SK-N-SH (cell line): ENCODE results near the gene ABL2. TPM values are rescaled to one million over a fixed set of nuclear protein-coding genes. Genes with fewer than 3 reads are reported as not detected.

Experiments used
- CTCF ChIA-PET: fragments of 300-600, 350-600 bp; formaldehyde crosslinking; extraction: SDS; loops from one replicate; lab custom pipeline; 2021; lab: Yijun Ruan, JAX
- POLR2A ChIA-PET: fragments of 350-600 bp; sonication (Branson Sonifier 250); formaldehyde crosslinking; extraction: SDS; loops from one replicate; lab custom pipeline; 2020; ENCODE audit warnings: antibody characterized with exemption, inconsistent platforms; lab: Yijun Ruan, JAX
- DNase-seq: peaks from one replicate; pipeline ENCODE4 v3.0.0; 2012
- H2AFZ ChIP-seq: fragments of 200-600 bp; sonication (generic); 2 replicates; pipeline ENCODE4 v1.8.1; 2016; ENCODE audit warnings: antibody characterized with exemption, mild to moderate bottlenecking, low read depth
- H3F3A ChIP-seq: fragments of 200-600 bp; sonication (generic); replicated peaks from 2 replicates; pipeline ENCODE3; 2016; ENCODE audit warnings: antibody characterized with exemption, mild to moderate bottlenecking; ENCODE audit not compliant: insufficient read depth
- H3K27ac ChIP-seq, 2 experiments: fragments of 200-500 bp in 1 of 2; fragments of 200-600 bp in 1 of 2; sonication (Bioruptor generic) in 1 of 2; sonication (generic), shearing (Covaris generic) in 1 of 2; 2 replicates each; pipeline versions ENCODE4 v1.5.1 to v1.6.1; 2014 to 2016; ENCODE audit warnings: low read depth in 2 of 2, inconsistent platforms in 1 of 2, low read length in 1 of 2, mild to moderate bottlenecking in 1 of 2, mixed read lengths in 1 of 2
- H3K27me3 ChIP-seq: fragments of 200-600 bp; sonication (generic), shearing (Covaris generic); 2 replicates; pipeline ENCODE4 v1.6.1; 2016; ENCODE audit warnings: mixed run types; ENCODE audit not compliant: insufficient read depth
- H3K36me3 ChIP-seq, 2 experiments: fragments of 200-500 bp in 1 of 2; fragments of 200-600 bp in 1 of 2; sonication (Bioruptor generic) in 1 of 2; sonication (generic) in 1 of 2; replicated peaks in 1 of 2; 2 replicates each; pipeline versions ENCODE3 to v1.5.1; 2014 to 2016; ENCODE audit warnings: low read length in 1 of 2, mild to moderate bottlenecking in 1 of 2; ENCODE audit not compliant: insufficient read depth in 2 of 2, control insufficient read depth in 1 of 2
- H3K4me1 ChIP-seq, 2 experiments: fragments of 200-500 bp in 1 of 2; fragments of 200-600 bp in 1 of 2; sonication (Bioruptor generic) in 1 of 2; sonication (generic), shearing (Covaris generic) in 1 of 2; 2 replicates each; pipeline versions ENCODE4 v1.5.1 to v1.6.1; 2014 to 2016; ENCODE audit warnings: low read depth in 1 of 2, low read length in 1 of 2, mixed run types in 1 of 2; ENCODE audit not compliant: insufficient read depth in 2 of 2, control insufficient read depth in 1 of 2
- H3K4me2 ChIP-seq: fragments of 200-600 bp; sonication (generic), shearing (Covaris generic); 2 replicates; pipeline ENCODE4 v1.6.1; 2017; ENCODE audit warnings: mixed run types
- H3K4me3 ChIP-seq, 2 experiments: fragments of 200-500 bp in 1 of 2; fragments of 200-600 bp in 1 of 2; sonication (Bioruptor generic) in 1 of 2; sonication (generic), shearing (Covaris generic) in 1 of 2; 2 replicates each; pipeline versions ENCODE4 v1.5.1 to v1.8.1; 2014 to 2016; ENCODE audit warnings: low read depth in 2 of 2, inconsistent platforms in 1 of 2, low read length in 1 of 2, mild to moderate bottlenecking in 1 of 2, mixed read lengths in 1 of 2, moderate library complexity in 1 of 2
- H3K79me2 ChIP-seq: fragments of 200-600 bp; sonication (generic); 2 replicates; pipeline ENCODE4 v1.8.1; 2017; ENCODE audit warnings: mild to moderate bottlenecking; ENCODE audit not compliant: insufficient read depth
- H3K9ac ChIP-seq: fragments of 200-600 bp; sonication (generic); 2 replicates; pipeline ENCODE4 v1.6.1; 2017; ENCODE audit warnings: mixed run types
- H3K9me2 ChIP-seq: fragments of 200-600 bp; sonication (generic); 2 replicates; pipeline ENCODE4 v1.6.1; 2017; ENCODE audit warnings: mixed run types
- H3K9me3 ChIP-seq: fragments of 200-600 bp; sonication (generic); 2 replicates; pipeline ENCODE4 v1.6.1; 2017; ENCODE audit warnings: mixed run types, mild to moderate bottlenecking, moderate library complexity
- H4K20me1 ChIP-seq: fragments of 200-600 bp; sonication (generic); 2 replicates; pipeline ENCODE4 v1.6.1; 2017; ENCODE audit warnings: mild to moderate bottlenecking, mixed run types; ENCODE audit not compliant: insufficient read depth
- ELF1 ChIP-seq: IDR thresholded peaks from 2 replicates; pipeline ENCODE4 v1.4.0; 2012
- EZH2phosphoT487 ChIP-seq: fragments of 200-600 bp; sonication (generic); IDR thresholded peaks from 2 replicates; pipeline ENCODE4 v1.6.1; 2017; ENCODE audit warnings: low read depth, mixed run types, mild to moderate bottlenecking, antibody characterized with exemption, moderate library complexity, borderline replicate concordance
- FOSL2 ChIP-seq: IDR thresholded peaks from 2 replicates; pipeline ENCODE4 v1.4.0; 2012; ENCODE audit warnings: low read depth, mild to moderate bottlenecking, moderate library complexity, borderline replicate concordance
- GABPA ChIP-seq: IDR thresholded peaks from 2 replicates; pipeline ENCODE4 v1.4.0; 2012; ENCODE audit warnings: low read depth, mild to moderate bottlenecking
- MAX ChIP-seq: IDR thresholded peaks from 2 replicates; pipeline ENCODE4 v1.4.0; 2012; ENCODE audit warnings: low read depth
- NFIC ChIP-seq: IDR thresholded peaks from 2 replicates; pipeline ENCODE4 v1.4.0; 2012; ENCODE audit warnings: borderline replicate concordance
- NRF1 ChIP-seq: IDR thresholded peaks from 2 replicates; pipeline ENCODE4 v1.6.1; 2012; ENCODE audit warnings: low read depth, mild to moderate bottlenecking, low read length
- PBX3 ChIP-seq: IDR thresholded peaks from 2 replicates; pipeline ENCODE4; 2012
- RCOR1 ChIP-seq: fragments of 150-350 bp; IDR thresholded peaks from 2 replicates; pipeline ENCODE4 v1.6.1; 2017; ENCODE audit warnings: antibody characterized with exemption, low read length
- REST ChIP-seq: IDR thresholded peaks from 2 replicates; pipeline ENCODE4 v1.6.1; 2012; ENCODE audit warnings: mild to moderate bottlenecking, low read depth, low read length, moderate library complexity
- RXRA ChIP-seq: IDR thresholded peaks from 2 replicates; pipeline ENCODE4 v1.4.0; 2012; ENCODE audit warnings: low read depth, mild to moderate bottlenecking, borderline replicate concordance
- SIN3A ChIP-seq: IDR thresholded peaks from 2 replicates; pipeline ENCODE4 v1.6.1; 2012; ENCODE audit warnings: low read depth, mild to moderate bottlenecking, low read length, moderate library complexity, borderline replicate concordance
- SMC3 ChIP-seq: IDR thresholded peaks from 2 replicates; pipeline ENCODE4 v1.6.1; 2012; ENCODE audit warnings: low read depth, low read length, improper control_type of control experiment
- TAF1 ChIP-seq: IDR thresholded peaks from 2 replicates; pipeline ENCODE4 v1.6.1; 2012; ENCODE audit warnings: low read depth, mild to moderate bottlenecking, low read length, moderate library complexity, borderline replicate concordance
- TCF12 ChIP-seq: IDR thresholded peaks from 2 replicates; pipeline ENCODE4 v1.4.0; 2012
- TEAD4 ChIP-seq: IDR thresholded peaks from 2 replicates; pipeline ENCODE4 v1.4.0; 2012; ENCODE audit warnings: mild to moderate bottlenecking, borderline replicate concordance; ENCODE audit not compliant: insufficient read depth
- USF1 ChIP-seq: IDR thresholded peaks from 2 replicates; pipeline ENCODE4 v1.4.0; 2012; ENCODE audit warnings: low read depth, borderline replicate concordance
- USF2 ChIP-seq: fragments of 150-350 bp; IDR thresholded peaks from 2 replicates; pipeline ENCODE4 v1.6.1; 2017; ENCODE audit warnings: antibody characterized with exemption, low read length, low read depth, borderline replicate concordance
- ZBTB33 ChIP-seq: IDR thresholded peaks from 2 replicates; pipeline ENCODE4 v1.4.0; 2012; ENCODE audit warnings: low read depth, borderline replicate concordance
- WGBS: methylation state at CpG from one replicate; pipeline ENCODE4 v1.1.6; 2017; ENCODE audit warnings: low lambda C conversion rate; 5-methylcytosine and 5-hydroxymethylcytosine counted together
- polyA plus RNA-seq, 3 experiments: library from polyadenylated mRNA; depleted of rRNA; stranded (reverse); fragments of >200 nt; gene quantifications; 2 replicates each; pipeline ENCODE4 v1.2.3, GENCODE V29; 2012

Gene ABL2
- polyA plus RNA-seq, 1 of the 3 experiments (the other 2 are of a cell fraction): 7.5 TPM

GRCh38 chr1:179092896-179093461 is 136.5 kb downstream of the ABL2 start:
- DNase-seq: no peak
- Histone ChIP-seq H3K9me2 (no peaks in the 10 kb centered on the region), H3K79me2 (no peaks in the 10 kb centered on the region; the same call in 1 of the 2 replicates), H3K36me3 (peaks cover 35 to 80% of the 10 kb centered on the region in 2 experiments), H2AFZ (no peak overlapping the region), H3K9me3 (no peaks in the 10 kb centered on the region), H4K20me1 (no peaks in the 10 kb centered on the region), H3K27ac (no peak overlapping the region), H3F3A (peaks cover 21% of the 10 kb centered on the region), H3K4me3 (no peak overlapping the region), H3K4me1 (peaks cover 0 to 5% of the 10 kb centered on the region in 2 experiments; a peak in 1 of 4 replicates), H3K27me3 (no peaks in the 10 kb centered on the region), H3K9ac (no peak overlapping the region), H3K4me2 (no peak overlapping the region)
- CTCF ChIA-PET: interaction anchor here (0.9 to 2.2 kb wide), 4 partner anchors 11 to 200 kb away, joined by 3 to 9 read pairs (median 4); partner anchors contain the start of genes SOAT1 and TOR3A
- POLR2A ChIA-PET: no interaction called here
- WGBS: 95% methylated on average over 9 of the region's 9 CpGs
- TF ChIP-seq TAF1: no peak
- no peak for TF ChIP-seq USF2
- no peak for TF ChIP-seq NFIC
- TF ChIP-seq FOSL2: no peak
- no peak for TF ChIP-seq GABPA
- no peak for TF ChIP-seq REST
- TF ChIP-seq SIN3A: no peak
- no peak for TF ChIP-seq EZH2phosphoT487
- no peak for TF ChIP-seq ZBTB33
- no peak for TF ChIP-seq USF1
- TF ChIP-seq RCOR1: no peak
- TF ChIP-seq ELF1: no peak
- no peak for TF ChIP-seq PBX3
- TF ChIP-seq NRF1: no peak
- no peak for TF ChIP-seq RXRA
- TF ChIP-seq TEAD4: no peak
- TF ChIP-seq SMC3: no peak
- TF ChIP-seq MAX: no peak
- TF ChIP-seq TCF12: no peak
